Fibroblast of upper back skin (primary cell): ENCODE measurements around the gene KAT5.
A peak's percentile ranks its signal among the peaks of the same experiment; 100 is the strongest.
"Not testable (repeated sequence)": the region's sequence is repeated elsewhere in the genome, so short reads cannot be mapped to it uniquely, and the experiment has no call there.

Experiments used
- DNase-seq: peaks from one replicate; pipeline ENCODE4 v3.0.0-alpha.2; 2013

KAT5 gene

DNA sequence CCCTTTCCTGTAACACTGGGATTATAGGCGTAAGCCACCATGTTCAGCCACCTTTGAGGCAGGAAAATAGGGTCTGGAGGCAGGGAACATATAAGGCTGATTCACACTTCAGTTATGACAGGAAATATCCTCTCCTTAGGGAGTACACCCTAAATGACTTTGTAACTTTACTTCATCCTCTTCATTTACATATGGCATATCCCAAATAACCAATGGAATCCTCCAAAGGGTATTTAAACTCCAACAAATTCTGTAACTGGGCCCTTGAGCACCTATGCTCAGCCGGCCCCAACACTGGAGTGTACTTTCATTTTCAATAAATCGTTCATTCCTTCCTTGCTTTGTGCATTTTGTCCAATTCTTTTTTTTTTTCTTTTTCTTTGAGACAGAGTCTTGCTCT is 1.6 kb upstream of the KAT5 start:
- peak; percentile 10 for DNase-seq

DNA sequence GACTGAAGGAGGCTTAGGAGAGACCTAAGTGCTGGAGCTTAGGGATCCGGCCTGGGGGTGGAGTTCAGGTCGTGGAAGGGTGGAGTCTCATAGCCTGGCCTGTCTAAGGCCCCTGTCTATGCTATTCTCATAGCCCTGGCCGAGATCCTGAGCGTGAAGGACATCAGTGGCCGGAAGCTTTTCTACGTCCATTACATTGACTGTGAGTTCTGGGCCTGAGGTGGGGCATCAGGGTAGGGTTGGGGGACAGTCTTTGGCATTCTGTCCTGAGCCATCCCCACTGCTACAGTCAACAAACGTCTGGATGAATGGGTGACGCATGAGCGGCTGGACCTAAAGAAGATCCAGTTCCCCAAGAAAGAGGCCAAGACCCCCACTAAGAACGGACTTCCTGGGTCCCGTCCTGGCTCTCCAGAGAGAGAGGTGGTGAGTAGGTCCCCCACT is 603 bp downstream of the KAT5 start:
- DNase-seq: no peak

DNA sequence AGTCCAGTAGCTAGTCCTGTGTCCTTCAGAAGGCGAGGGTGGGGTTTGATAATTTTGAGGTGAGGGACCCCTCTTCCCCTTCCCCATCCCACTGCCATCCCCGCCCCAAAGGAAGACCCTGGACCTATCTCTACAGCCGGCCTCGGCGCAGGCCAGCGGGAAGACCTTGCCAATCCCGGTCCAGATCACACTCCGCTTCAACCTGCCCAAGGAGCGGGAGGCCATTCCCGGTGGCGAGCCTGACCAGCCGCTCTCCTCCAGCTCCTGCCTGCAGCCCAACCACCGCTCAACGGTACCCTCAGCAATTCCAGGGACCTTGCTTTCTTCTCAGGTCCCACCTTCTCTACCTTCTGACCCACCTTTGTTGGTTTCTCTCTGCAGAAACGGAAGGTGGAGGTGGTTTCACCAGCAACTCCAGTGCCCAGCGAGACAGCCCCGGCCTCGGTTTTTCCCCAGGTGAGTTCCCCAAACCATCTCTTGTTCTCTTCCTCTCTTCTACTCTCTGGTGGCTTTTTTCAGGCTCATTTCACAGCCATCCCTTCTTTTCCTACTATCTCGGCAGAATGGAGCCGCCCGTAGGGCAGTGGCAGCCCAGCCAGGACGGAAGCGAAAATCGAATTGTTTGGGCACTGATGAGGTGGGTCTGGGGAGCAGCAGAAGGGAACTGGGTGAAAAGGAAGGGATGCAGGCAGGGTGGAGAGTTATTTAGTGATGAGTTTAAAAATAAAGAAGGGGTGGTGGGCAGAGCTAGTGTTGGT is 1.3 kb downstream of the KAT5 start:
- no peak for DNase-seq

DNA sequence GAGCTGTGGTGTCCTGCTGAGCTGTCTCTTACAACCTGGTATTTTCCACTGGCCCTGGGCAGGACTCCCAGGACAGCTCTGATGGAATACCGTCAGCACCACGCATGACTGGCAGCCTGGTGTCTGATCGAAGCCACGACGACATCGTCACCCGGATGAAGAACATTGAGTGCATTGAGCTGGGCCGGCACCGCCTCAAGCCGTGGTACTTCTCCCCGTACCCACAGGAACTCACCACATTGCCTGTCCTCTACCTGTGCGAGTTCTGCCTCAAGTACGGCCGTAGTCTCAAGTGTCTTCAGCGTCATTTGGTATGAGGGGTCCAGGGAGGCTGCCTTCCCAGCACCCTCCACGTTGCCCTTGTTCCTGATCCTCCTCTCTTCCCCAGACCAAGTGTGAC is 2.4 kb downstream of the KAT5 start:
- DNase-seq: no peak

DNA sequence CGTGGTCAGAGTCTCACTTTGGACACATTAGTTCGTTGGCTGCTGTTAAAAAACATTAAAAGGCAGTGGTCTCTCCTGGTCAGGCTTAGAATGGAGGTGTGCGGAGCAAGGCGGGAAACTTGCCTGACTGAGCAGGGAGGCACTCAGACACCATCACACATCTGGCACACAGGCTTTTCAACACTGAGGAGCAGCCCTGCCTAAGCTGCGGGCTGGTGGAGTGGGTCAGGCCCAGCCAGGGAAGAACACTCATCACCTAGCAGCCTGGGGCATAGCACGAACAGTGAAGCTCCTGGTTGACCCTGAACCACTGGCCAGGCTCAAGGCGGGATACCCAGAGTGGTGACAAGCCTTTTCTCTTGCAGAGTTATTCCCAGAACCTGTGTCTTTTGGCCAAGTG is 4.2 kb downstream of the KAT5 start:
- no peak for DNase-seq

DNA sequence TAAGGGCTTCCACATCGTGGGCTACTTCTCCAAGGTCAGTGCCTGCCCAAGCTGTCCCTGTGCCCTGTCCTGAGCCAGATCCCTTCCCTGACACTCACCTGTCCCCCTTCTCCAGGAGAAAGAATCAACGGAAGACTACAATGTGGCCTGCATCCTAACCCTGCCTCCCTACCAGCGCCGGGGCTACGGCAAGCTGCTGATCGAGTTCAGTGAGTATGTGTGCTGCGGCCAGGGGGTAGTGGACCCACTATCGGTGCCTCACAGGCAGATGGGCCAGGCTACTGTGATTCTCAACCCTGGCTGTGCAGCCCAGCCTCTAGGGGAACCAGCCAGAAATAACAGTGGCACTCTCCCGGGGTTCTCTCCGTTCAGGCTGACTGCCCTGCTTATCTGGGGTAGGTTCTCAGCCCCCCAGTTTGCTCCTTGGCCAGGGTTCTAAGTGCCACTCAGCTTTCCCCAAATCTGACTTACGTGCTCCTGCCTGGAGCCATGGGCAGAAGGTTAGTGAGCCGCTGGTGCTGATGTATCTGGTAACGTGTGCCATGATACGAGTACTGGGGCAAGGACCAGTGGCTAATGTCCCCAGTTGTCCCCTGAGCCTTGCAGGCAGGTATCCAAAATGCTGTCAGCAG is 4.8 kb downstream of the KAT5 start:
- DNase-seq: no peak

DNA sequence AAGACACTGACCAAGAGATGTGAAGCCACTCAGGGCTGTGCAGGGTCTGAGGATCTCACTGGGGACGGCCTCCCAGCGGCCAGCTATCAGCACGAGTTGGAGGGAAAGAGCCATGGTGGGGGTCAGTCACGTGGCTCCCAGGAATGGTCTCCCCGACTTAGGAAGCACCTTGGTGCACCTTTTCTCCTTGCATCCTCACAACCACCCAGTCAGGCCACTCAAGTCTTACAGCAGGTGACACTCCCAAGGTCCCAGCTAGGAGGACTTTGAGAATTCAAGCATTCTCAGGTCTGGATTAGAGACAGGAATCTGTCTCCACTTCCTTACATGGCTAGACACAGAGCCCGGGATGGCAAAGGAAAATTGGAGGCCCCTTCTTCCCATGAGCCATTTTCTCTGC is 5.9 kb downstream of the KAT5 start:
- DNase-seq: no peak

DNA sequence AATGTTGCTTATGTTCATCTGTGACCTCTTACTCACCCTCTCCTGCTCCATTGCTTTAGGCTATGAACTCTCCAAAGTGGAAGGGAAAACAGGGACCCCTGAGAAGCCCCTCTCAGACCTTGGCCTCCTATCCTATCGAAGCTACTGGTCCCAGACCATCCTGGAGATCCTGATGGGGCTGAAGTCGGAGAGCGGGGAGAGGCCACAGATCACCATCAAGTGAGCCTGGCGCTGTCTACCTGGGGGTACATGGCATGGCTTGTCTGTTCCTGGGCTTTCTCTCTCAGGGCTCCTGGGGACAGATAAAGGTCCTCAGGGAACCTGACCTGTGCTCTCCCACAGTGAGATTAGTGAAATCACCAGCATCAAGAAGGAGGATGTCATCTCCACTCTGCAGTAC is 6.5 kb downstream of the KAT5 start:
- DNase-seq: no peak

DNA sequence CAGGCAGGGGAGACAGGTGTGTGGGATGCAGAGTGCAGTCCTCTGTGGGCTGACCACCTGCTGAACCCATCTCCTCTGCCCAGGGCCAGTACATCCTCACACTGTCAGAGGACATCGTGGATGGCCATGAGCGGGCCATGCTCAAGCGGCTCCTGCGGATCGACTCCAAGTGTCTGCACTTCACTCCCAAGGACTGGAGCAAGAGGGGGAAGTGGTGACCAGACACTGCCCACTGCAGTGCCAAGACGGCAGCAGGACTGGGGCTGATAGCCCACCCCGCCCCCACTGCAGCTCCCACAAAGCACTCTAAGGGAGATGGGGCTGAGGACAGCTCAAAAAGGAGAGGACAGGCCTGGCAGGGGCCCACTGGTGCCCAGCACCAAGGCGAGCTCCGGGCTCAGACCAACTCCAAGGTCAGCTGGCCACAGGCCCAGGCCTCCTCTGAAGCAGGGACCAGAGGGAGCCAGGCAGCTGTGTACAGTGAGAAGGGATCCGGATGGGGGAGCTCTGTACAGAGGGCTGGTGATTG is 7.0 kb downstream of the KAT5 start:
- no peak for DNase-seq

DNA sequence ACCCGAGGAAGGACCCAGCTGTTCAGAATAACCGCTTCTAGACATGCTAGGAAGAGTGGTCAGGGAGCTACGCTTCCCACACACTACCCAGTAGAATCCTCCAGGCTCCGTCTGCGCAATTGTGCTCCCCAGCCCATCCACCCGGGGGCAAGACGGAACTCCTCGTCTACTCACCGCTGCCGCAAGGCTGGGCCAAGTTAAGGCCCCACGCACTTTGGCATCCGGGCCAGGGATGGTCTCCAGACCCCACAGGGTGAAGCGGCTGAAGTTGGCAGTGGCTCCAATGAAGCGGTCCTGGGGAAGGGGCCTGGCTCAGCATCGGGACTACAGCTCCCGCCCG is 7.8 kb downstream of the KAT5 start:
- peak; percentile 11 for DNase-seq

DNA sequence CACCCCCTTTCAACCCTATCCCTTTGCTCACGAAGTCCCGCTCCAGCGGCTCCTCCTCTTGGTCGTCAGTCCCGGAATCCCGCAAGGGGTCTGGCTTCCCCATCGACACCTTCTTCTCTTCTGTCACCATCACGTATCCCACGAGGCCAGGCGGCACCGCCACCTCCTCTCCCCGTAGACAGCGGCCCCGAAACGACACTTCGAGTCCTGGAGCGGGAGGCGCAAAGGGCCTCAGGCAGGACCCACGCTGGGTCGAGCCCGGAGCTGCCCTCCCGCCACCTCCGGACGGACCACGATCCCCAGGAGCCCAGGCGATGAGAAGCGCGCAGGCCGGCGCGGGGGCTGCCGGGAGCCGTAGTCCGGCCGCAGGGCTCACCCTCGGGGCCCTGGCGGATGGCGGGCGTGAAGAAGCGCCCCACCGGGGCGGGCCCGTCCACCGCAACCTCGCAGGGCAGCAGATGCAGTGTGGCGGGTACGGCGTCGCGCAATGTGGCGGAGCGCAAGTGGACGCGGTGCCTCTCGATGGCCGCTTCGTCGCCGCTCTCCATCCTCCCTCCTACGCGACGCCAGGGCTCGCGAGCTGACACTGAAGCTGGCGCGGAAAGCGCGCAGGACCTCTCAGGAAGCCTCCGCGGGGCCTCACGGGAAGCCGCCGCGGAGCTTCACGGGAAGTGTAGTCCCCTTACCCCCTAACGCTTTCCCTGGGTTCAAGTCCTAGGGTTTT is 8.3 kb downstream of the KAT5 start, which contains the start of gene RNASEH2C:
Gene RNASEH2C, minus strand, starts transcription at position 588 of the 724 bp plus-strand sequence. Its CDS starts 40 bp downstream, at position 548.
- DNase-seq: peak; percentile 80

DNA sequence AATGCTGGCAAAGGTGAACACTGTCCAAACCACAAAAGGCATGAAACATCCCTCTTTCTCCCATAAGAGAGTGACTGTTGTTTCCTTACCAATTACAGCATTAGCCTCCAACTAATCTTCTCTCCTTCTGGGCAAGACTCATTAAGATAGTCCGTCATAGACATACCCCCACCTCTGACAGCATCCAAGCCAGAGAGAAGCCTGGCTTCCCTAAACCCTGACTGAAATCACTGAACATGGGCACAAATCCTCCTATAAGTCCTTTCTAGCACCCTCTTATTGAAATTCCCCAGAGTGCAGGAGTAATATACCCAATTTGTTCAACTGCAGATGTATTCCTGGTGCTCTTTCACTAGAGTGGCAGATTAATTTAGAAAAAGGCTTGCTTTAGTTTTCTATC is 10.2 kb downstream of the KAT5 start:
- no peak for DNase-seq

DNA sequence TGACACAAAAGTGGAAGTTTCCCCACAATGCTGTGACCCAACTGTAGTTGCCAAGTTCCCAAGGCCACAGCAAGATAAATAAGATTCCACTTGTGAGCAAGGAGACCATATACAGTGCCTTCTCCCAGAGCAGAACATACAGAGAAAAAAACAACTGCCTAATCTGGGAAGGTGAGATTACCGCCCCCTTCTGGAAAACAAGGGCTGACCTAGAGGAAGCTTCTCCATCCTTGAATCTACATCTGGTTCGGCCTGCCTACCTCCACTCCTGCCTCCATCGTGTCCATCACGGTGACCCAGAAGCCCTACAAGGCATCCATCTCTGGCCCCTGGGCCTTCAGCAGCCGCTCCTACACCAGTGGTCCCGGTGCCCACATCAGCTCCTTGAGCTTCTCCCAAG is 14.6 kb downstream of the KAT5 start:
- no peak for DNase-seq

DNA sequence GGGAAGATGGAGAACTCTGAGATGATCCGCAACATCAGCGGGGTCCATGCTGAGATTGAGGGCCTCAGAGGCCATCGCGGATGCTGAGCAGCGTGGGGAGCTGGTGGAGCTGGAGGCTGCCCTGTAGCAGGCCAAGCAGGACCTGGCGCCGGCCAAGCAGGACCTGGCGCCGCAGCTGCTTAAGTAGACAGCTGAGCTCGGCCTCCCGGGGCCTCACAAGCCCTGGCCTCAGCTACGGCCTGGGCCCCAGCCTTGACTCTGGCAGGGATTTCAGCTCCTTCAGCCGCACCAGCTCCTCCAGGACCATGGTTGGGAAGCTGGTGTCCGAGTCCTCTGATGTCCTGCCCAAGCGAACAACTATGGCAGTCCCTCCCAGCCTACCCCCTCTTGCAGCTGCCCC is 15.8 kb downstream of the KAT5 start:
- DNase-seq: no peak

DNA sequence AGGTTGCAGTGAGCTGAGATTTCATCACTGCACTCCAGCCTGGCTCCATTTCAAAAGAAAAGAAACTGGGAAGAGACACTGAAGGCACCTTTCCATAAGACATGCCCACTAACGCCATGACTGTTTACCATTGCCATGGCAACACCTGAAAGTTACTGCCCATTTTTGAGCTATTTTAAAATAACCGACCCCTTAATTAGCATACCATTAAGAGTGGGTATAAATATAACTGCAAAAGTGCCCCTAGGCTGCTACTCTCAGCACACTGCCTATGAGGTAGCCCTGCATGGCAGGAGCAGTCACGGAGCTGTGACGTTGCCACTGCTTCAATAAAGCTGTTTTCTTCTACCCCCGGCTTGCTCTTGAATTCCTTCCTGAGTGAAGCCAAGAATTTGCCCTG is 18.4 kb downstream of the KAT5 start:
- DNase-seq: no peak

DNA sequence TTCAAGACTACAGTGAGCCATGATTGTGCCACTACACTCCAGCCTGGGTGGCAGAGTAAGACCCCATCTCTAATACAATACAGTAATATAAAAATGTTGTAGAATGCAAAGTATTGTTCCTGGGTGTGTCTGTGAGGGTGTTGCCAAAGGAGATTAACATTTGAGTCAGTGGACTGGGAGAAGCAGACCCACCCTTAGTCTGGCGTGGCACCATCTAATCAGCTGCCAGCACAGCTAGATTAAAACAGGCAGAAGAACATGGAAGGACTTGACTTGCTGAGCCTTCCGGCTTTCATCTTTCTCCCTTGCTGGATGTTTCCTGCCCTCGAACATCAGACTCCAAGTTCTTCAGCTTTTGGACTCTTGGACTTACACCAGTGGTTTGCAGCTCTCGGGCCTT is 23.1 kb downstream of the KAT5 start:
- DNase-seq: not testable (repeated sequence)

DNA sequence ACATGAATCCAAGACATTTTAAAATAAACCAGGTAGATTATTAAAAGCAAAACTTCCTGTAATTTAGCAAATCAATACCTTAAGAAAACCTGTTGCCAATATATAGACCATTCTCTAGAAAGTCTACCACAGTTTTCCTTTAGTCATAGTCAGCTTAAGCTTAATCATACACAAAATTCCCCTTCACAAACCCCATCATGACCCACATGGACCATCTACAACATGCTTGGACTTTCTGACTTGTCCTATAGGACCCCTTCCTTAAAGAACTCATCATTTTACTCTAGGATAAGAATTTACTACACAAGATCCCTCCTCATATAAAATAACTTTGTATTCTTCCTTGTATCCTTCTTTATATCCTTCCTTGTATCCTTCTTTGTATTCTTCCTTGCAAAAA is 24.8 kb downstream of the KAT5 start:
- DNase-seq: no peak

DNA sequence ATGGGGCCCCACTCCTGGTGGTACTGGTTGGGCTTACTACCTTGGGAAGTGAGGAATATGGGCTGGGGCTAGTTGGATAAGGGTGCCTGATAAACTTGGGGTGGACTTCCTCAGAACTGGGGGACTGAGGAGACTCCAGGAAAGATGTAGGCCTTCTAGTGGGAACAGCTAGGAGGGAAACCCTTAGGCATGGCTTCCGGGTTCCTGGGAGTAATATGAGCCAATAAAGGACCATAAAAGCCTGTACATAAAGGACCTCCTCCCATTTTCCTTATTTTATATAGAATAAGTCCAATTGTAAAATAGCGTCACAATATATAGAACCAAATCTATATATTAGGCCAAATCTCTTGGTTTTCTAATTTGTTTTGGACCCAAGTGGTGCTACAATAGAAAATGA is 27.0 kb downstream of the KAT5 start:
- no peak for DNase-seq

DNA sequence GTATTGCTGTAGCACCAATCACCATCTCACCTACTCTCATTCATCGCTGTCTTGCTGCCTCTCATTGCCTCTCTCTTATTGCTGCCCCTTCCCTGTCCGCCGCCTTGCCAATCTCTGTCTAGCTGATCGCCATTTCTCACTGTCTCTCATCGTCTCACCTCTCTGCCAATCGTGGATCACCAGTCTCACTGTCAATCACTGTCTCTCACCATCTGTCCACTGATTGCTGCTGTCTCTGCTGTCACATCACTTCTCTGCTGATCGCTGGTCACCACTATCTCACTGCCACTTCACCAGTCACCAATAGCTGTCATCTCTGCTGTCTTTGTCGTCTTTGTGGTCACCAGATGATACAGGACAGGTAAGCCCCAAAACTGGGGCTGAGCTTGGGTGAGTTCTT is 29.1 kb downstream of the KAT5 start:
- DNase-seq: no peak

DNA sequence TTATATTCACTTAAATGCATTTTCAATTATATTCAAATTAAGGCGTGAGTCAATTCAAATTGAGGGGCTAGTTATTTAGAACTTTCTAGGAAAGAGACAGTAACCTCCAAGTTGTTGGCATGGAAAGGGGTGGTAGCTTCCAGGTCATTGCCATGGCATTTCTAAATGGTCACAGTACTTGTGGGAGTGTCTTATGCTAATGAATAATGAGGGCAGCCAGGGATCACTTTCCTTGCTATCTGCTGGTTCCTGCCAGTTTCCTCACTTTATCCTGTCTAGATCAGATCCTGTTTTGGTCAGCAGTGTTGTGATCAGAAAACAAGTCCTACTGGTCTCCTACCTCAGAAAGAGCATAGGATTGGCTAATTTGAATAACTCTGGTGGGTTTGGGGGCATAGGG is 30.3 kb downstream of the KAT5 start:
- DNase-seq: no peak

DNA sequence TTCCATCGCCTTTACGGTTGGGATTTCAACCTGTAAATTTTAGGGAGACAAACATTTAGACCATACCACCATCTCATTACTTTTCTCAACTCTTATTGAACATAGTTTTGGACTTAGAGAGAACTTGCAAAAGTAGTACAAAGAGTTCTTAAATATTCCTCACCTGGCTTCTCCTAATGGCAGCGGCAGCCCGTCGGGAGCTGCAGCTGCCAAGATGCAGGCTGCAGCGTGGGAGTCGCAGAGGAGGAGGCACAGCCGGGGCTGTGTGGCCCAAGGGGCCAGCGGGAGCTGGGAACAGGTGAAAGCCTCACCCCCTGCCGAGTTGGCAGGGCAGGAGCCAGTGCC is 31.6 kb downstream of the KAT5 start:
- DNase-seq: no peak

DNA sequence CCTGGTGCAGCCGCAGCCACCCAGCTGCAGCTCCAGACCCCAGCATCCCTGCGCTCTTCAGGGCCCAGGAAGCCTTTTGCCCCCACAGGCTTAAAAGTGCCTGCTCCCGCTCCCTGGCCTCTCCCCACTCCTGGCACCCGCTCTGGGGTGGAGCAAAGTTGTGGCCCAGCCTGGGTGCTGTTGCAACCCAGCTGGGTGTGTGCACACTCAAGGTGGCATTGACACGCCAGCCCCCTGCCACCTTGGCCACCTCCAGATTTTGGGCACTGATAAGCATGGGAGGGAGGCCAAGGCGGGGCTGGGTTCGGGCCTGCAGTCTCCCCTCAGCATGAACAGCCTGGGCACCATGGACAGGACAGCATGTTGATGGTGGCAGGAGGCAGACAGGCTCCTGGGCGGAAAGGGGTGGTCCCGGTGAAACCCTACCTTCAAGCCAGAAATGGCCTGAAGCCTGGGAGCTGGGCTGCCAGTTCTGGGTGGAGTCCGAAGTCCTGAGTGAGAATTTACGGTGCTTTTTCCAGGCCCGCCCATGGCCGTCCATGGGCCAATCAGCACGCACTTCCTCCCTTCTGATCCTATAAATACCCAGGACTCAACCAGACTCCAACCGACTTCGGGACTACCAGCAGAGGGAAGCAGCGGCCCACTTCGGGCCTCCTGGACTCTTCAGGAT is 32.1 kb downstream of the KAT5 start:
- DNase-seq: peak; percentile 24

DNA sequence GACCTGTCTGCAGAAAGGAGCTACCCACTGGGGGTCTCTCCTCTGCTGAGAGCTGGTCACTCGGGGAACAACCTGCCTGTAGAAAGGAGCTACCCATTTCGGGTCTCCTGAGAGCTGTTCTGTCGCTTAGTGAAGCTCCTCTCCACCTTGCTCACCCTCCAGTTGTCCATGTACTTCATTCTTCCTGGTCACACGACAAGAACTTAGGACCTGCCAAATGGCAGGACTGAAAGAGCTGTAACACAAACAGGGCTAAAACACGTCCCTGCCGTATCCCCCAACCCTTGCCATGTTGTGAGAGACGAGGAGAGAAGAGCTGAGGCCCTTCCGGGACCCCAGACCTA is 32.6 kb downstream of the KAT5 start:
- no peak for DNase-seq

DNA sequence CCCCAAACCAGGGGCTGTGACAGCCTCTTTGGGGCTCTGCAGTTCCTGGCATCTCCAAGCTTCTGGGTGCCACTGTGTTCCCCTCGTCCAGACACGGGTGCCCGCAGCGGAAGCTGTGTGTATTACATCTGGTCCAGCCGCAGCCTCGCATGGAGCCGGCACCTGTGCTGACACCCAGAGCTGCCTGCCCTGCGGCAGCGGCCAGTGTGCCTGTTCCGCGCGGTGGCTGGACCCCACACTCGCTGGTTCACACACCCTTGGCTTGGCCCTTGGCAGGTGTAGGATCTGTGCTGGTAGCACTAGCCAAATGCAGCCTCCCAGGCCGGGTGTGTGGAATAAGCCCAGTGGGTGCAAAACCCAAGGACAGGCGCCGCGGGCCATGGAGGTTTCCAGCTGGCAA is 33.0 kb downstream of the KAT5 start:
- no peak for DNase-seq
